Stimulated activated CD8-positive, alpha-beta memory T cell treated with anti-CD3 and anti-CD28 coated beads, Interleukin-15, amount 100 ng/mL, for 1 hour (primary cell): ENCODE data around the gene EME2.
"Not testable (repeated sequence)": the region's sequence is repeated elsewhere in the genome, so short reads cannot be mapped to it uniquely, and the experiment has no call there.

Experiments
- DNase-seq: peaks from one replicate; pipeline ENCODE4 v3.0.0-alpha.2; 2020; ENCODE audit warnings: low read depth

Gene EME2, protein sequence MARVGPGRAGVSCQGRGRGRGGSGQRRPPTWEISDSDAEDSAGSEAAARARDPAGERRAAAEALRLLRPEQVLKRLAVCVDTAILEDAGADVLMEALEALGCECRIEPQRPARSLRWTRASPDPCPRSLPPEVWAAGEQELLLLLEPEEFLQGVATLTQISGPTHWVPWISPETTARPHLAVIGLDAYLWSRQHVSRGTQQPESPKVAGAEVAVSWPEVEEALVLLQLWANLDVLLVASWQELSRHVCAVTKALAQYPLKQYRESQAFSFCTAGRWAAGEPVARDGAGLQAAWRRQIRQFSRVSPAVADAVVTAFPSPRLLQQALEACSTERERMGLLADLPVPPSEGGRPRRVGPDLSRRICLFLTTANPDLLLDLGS

GRCh38 chr16:1772362-1772907 is at the start of gene EME2:
EME2 (plus strand) TSS chr16:1772810; CDS start chr16:1773228, 418 bp downstream.
- no peak for DNase-seq

DNA sequence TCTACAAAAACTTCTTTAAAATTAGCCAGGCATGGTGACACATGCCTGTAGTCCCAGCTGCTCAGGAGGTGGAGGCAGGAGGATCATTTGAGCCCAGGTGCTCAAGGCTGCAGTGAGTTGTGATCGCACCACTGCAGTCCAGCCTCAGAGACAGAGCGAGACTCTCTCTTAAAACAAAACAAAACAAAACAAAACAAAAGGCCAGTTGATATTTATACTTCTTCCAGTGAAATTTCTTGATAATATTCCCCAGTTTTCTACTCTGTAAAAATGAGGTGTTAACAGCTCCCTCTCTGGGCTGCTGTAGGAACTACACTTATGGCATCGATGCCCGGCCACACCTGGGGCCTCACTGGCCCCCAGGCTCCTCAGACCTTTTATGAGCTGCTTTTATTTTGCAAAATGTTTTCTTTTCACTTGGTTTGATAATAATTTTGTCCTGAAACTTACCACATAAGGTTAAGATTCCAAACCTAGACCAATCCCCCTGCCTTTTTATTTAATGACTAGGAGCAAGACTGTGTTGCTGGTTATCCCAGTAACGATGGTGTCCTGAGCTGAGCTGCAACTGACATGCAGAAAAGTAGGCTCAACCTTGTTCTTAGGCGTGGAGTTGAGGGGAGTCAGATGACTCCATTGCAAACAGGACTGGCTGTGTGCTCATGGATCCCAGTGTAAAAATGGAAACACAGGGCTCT is 49.0 kb upstream of the EME2 start:
- DNase-seq, result peak; percentile 26

- DNase-seq, result no peak
These were observed 48.1 kb upstream of the EME2 start for GRCh38 chr16:1724491-1724890.

DNA sequence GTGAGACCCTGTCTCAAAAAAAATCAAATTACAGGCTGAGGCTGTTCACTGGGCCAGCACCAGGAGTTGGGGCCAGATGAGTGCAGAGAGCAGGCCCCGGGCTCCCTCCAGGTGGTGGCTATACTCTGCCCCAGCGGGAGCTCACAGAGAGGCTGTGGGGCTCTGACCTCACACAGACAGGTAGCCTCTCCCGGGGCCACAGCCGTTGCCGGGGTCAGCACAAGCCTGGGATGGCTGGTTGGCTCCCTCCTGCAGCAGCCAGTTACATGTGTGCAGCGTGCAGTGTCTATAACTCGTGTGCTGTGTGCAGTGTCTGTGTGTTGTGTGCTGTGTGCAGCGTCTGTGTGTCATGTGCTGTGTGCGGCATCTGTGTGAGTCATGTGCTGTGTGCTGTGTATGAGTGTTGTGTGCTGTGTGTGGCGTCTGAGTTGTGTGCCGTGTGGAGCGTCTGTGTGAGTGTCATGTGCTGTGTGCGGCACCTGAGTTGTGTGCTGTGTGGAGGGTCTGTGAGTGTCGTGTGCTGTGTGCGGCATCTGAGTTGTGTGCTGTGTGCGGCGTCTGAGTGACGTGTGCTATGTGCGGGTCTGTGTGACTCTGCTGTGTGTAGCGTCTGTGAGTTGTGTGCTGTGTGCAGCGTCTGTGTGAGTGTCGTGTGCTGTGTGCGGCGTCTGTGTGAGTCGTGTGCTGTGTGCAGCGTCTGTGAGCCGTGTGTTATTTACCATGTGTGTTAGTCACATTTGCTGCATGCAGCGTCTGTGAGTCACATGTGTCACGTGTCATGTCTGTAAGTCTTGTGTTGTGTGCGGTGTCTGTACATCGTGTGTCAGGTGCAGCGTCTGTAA is 45.7 kb upstream of the EME2 start:
- DNase-seq, result no peak

GRCh38 chr16:1727651-1728624 is 44.7 kb upstream of the EME2 start:
- no peak for DNase-seq

GRCh38 chr16:1729026-1729425 is 43.6 kb upstream of the EME2 start:
- DNase-seq, result no peak

DNA sequence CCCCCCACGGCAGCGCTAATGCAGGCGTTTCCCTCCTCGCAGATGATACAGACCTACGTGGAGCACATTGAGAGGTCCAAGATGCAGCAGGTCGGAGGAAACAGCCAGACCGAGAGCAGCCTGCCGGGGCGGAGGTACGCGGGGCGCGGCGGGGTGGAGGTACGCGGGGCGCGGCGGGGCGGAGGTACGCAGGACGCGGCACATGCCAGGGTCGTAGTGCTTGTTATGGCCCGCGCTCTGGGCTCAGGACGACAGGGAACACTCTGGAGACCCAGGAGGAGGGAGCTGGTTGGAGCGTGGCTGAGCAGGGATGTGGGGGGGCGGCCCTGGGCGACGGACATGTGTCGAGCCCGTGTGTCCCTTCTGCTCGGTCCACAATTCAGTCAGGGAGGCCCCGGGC is 43.2 kb upstream of the EME2 start:
- DNase-seq, result no peak

DNA sequence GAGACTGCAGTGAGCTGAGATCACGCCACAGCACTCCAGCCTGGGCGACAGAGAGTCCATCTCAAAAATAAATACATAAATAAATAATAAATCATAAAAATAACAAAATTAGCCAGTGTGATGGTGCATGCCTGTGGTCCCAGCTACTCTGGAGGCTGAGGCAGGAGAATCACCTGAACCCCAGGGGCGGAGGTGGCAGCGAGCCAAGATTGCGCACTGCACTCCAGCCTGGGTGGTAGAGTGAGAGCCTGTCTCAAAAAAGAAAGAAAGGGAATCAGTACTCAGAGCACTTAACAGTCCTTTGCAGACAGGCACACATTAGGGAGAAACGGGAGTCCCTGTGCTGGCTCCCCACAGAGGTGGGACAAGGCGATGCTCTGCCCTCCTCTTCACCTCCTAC is 41.5 kb upstream of the EME2 start:
- DNase-seq, result no peak

DNA sequence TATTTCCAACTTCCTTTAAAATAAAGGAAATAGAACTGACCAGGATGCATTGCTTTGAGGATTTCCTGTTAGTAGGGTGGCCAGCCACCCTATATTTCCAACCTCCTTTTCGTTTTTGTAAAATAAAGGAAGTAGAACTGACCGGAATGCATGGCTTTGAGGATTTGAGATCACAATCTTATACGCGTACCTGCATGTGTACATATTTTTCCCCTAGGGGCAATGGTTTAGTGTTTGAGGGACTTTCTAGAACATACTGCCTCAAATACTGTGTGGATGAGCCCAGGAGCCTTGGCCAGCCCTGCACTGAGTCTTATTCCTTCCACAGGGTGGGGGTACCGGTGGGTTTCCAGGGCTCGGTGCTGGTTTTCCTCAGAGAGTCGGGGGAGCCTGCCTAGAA is 41.0 kb upstream of the EME2 start:
- DNase-seq, result no peak

DNA sequence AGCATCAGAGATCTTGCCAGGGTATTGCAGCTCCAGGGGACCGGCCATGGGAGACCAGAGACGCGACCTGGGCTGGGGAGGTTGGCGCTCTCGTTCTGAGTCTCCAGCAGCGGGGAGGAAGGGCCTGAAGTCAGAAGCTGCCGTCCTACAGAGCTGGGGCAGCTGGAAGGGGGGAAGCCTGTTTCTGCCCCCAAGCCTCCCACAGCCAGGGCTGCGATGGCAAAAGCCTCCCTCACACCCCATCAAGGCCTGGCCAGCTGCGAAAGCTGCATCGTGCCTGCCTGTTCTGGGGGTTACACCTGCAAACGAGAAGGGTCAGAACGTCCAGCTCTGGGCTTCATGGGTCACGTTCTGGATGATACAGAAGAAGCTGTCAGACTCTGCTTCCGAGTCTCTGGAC is 40.5 kb upstream of the EME2 start:
- no peak for DNase-seq

DNA sequence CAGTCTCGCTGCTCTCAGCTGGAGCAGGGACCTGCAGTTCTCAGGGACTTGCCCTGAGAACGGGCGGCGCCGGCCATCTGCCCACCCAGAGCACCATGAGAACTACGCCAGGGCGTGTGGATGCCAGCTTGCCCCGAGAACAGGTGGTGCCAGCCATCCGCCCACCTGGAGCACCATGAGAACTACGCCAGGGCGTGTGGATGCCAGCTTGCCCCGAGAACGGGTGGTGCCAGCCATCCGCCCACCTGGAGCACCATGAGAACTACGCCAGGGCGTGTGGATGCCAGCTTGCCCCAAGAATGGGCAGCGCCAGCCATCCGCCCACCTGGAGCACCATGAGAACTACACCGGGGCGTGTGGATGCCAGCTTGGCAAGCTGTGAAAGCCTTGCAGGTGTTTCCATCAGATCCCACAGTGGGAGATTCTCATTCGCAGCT is 40.0 kb upstream of the EME2 start:
- not testable (repeated sequence) for DNase-seq

- DNase-seq, result no peak
These were observed 38.5 kb upstream of the EME2 start for GRCh38 chr16:1734123-1734522.

GRCh38 chr16:1734816-1735215 is 37.8 kb upstream of the EME2 start:
- no peak for DNase-seq

DNA sequence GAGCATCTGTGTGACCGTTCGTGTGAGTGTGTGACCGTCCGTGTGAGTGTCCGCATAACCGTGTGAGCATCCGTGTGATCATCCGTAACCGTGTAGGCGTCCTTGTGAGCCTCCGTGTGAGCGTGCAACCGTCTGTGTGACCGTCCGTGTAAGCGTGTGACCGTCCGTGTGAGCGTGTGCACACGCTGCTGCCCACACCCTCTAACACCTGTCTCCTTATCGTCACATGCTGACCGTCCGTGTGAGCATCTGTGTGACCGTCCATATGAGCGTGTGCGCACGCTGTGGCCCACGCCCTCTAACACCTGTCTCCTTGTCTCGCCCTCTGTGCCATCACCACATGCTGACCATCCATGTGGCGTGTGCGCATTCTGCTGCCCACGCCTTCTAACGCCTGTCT is 32.4 kb upstream of the EME2 start:
- no peak for DNase-seq

DNA sequence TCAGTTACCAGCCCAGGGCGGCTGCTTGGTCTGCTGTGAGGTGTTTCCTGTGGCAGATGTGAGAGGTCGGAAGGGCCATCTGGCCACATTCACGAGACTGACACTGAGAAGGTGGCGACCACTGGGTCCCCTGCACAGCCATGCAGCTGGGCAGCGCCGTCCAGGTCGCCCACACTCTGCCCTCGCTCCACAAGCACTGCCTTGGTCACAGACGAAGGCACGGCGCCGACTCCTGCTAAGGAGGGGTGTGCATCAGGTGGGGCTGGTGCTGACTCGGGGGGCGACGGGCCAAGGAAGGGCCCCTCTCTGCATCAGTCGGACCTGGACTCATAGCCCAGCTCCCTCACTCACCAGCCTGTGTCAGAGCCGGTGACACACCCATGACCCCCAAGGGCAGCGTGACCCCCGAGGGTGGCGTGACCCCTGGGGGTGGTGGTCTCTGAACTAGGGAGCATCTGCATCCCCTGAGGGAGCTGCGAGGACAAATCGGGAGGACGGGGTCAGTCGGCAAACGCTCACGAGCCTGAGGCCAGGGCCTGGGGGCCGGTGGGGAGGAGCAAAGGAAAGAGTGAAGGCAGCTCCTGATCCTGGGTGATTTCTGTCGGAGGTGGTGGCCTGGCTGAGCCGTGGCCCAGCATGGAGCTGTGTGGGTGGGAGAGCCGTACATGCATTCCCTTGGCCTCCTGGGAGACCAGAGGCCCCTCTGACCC is 31.7 kb upstream of the EME2 start:
- DNase-seq, result no peak

DNA sequence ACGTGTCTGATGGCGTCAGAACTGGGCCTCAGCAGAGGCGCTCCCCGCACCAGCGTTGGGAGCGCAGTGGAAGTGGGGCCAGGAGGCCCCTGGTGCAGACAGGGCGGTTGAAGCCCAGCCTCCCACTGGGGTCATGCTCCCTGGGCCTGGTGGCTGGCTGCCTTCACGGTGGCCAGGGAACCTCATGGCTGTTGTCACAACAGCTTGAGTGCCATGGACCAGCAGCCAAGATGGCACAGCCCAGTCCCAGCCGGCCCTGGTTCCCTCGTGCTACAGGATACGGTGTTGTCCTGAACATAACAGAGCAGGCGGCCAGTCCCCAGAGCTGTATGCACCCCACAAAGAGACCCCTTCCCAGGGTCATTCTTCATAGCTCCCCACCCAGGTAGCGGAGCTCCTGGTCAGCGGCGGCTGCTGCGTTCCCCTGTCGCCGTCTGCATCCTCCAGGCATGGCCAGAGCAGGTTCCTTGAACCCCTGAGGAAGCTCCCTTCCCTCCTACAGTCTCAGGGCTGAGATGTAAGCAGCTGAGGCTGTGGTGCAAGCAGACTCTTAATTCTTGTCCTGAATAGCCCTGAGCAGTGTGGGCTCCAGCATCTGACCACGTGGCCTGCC is 31.0 kb upstream of the EME2 start:
- no peak for DNase-seq

GRCh38 chr16:1743376-1744337 is 29.0 kb upstream of the EME2 start:
- no peak for DNase-seq

DNA sequence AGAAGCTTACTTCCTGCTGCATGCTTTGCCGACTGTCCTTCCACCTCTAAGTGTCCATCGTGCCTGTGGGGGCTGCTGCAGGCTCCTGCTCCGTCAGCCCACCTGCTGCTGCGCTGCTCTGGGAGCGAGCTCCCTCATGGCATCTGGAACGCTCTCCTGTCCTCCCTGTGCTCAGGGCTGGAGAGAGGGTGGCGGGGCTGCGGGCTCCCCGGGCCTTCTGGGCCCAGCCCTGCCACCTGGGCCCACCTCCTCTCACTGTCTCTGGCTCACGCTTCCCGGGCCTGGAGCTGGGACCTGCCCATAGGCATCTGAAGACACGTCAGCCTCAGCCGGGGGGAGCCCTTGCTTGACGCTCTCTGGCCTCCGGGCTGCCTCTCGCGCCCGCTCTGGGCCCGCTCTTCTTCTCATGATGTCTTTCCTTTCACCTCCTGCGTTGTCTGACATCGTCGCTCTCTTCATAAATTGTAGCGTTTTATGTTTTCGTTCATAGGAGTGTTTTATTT is 28.2 kb upstream of the EME2 start:
- DNase-seq, result no peak
